Fibroblast of the aortic adventitia (primary cell): Measurements from ENCODE around the gene FAM222B. TPM values are rescaled to one million over a fixed set of nuclear protein-coding genes. Genes with fewer than 3 reads are reported as not detected.

Source experiments
- DNase-seq: peaks from one replicate; pipeline ENCODE4 v3.0.0-alpha.2; 2010; ENCODE audit warnings: low read depth
- H3K4me3 ChIP-seq: 2 replicates; pipeline ENCODE4 v1.5.1; 2011; ENCODE audit warnings: low read depth, mild to moderate bottlenecking, control low read depth, low read length, moderate library complexity
- total RNA-seq: library from RNA; depleted of rRNA; stranded (reverse); fragments of >200 nt; gene quantifications from 2 replicates; pipeline ENCODE4 v1.2.3, GENCODE V29; 2012; ENCODE audit warnings: low replicate concordance
- TF ChIP-seq, protein P1 (sequence below): IDR thresholded peaks from 2 replicates; pipeline ENCODE4 v1.5.1; 2011; ENCODE audit warnings: mild to moderate bottlenecking, low read length, control low read depth, inconsistent platforms; ENCODE audit not compliant: insufficient read depth

The FAM222B gene
- total RNA-seq, 1 donor: 7.0 TPM

DNA sequence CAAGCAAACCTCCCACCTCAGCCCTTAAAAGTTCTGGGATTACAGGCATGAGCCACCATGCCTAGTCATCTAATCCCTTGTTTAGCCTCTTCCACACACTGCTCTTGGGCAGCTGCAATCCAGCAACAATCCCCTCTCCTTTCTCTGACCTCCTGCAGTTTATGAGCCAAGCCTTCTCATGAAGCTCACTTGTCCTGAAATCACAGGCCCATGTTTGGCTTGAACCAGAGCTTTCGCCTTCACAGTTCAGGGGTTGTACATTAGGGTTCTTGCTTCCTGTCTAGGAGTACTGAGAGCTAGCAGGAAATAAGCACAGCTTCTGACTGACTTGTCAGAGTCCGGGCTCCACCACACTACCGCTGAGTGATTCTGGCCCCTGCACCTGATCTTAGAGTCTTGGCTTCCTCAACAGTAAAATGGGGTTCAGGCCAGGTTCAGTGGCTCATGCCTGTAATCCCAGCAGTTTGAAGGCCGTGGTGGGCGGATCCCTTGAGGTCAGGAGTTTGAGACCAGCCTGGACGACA, 28.5 kb upstream of the FAM222B start:
- DNase-seq: no peak
- TF ChIP-seq, protein P1, sequence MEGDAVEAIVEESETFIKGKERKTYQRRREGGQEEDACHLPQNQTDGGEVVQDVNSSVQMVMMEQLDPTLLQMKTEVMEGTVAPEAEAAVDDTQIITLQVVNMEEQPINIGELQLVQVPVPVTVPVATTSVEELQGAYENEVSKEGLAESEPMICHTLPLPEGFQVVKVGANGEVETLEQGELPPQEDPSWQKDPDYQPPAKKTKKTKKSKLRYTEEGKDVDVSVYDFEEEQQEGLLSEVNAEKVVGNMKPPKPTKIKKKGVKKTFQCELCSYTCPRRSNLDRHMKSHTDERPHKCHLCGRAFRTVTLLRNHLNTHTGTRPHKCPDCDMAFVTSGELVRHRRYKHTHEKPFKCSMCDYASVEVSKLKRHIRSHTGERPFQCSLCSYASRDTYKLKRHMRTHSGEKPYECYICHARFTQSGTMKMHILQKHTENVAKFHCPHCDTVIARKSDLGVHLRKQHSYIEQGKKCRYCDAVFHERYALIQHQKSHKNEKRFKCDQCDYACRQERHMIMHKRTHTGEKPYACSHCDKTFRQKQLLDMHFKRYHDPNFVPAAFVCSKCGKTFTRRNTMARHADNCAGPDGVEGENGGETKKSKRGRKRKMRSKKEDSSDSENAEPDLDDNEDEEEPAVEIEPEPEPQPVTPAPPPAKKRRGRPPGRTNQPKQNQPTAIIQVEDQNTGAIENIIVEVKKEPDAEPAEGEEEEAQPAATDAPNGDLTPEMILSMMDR: no peak
- H3K4me3 ChIP-seq: no peak overlapping the region

DNA sequence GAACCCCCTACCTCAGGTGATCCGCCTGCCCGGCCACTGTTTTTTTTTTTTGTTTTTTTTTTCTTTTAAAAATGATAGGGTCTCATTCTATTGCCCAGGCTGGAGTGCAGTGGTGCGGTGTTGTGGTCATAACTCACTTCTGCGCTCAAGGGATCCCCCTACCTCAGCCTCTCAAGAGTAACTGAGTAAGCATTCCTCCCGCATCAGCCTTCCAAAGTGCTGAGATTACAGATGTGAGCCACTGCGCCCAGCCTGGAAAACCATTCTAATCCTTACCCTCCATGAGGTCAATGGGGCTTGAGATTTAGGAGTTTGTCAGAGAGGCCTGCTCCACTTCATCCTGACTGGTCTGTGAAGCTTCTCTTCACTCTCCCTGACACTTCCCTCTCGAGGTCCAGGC, 24.7 kb upstream of the FAM222B start:
- TF ChIP-seq, protein P1: no peak
- DNase-seq: no peak
- H3K4me3 ChIP-seq: no peak overlapping the region

DNA sequence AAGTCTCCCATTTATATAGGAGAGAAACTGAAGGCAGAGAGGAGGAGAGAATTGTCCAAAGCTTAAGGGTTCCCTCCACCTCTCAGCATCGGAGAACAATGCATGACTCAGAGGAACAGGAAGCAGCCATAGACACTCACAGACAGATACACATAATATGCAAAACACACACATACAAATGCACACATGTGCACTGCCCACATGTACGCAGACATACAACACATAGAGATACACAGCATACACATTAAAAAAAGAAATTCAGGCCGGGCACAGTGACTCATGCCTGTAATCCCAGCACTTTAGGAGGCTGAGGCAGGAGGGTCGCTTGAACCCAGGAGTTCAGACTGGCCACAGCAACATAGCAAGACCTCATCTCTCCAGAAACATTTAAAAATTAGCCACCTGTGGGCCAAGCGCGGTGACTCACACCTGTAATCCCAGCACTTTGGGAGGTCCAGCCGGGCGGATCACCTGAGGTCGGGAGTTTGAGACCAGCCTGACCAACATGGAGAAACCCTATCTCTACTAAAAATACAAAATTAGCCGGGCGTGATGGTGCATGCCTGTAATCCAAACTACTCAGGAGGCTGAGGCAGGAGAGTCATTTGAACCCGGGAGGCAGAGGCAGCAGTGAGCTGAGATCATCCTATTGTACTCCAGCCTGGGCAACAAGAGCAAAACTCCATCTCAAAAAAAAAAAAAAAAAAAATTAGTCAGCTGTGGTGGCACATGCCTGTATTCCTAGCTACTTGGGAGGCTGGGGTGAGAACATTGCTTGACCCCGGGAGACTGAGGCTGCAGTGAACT, 23.6 kb upstream of the FAM222B start:
- peak; percentile 48 for DNase-seq
- no peak overlapping the region for H3K4me3 ChIP-seq
- TF ChIP-seq, protein P1: no peak

DNA sequence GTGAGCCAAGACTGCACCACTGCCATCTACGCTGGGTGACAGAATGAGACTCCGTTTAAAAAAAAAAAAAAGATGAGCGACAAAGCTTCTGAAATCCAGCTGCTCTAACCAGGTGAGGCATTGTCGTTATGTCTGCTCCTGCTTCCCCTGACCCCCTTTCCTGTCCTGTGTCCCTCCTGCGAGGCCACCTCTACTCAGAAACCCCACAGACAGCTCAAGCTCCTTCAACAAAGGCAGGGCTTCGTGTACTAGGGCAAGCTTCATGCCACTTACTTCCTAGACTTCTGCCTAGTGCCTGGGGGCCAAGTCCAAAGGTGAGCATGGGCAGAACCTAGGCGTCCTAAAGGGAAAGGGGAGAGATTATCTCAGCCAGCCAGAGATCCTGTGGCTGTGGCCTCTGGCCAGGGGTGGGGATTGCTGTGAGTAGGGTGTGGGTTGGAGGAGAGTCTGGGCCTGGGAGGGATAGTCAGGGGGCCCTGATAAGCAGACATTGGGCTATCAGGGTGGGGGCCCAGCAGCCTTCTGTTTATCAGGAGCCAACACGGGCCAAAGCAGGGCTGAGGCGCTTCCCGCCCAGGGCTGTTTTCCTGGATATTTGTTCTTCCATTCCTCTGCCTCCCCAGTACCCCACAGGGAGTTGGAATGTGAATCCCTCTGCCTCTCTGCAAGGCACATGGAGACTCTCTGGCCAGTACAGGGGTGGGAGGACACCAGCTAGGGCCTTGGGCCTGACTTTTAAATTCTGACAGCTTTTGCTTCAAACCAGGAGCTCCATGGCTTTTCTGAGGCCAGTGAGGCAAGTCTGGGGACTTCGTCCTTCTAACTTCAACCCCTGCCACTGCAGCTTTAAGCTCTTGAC, 22.6 kb upstream of the FAM222B start:
- TF ChIP-seq, protein P1: no peak
- no peak overlapping the region for H3K4me3 ChIP-seq
- DNase-seq: no peak

DNA sequence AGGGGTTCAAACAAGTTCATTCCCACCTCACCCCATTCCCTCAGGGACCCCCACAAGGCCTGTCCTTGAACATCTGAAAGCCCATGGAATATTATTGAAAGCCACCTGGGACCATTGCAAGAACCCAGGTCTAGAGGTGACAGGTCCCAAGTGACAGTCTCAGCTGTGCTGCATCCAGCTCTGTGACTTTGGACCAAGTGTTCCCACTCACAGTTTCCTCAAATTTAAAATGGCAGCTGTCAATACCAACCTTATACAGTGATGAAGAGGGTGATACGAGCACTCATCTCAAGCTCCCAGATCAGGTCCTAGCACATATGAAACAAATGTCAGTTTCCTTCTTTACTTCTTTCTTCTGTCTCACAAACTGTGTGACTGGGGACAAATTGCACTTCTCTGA, 21.4 kb upstream of the FAM222B start:
- H3K4me3 ChIP-seq: no peak overlapping the region
- TF ChIP-seq, protein P1: no peak
- no peak for DNase-seq

DNA sequence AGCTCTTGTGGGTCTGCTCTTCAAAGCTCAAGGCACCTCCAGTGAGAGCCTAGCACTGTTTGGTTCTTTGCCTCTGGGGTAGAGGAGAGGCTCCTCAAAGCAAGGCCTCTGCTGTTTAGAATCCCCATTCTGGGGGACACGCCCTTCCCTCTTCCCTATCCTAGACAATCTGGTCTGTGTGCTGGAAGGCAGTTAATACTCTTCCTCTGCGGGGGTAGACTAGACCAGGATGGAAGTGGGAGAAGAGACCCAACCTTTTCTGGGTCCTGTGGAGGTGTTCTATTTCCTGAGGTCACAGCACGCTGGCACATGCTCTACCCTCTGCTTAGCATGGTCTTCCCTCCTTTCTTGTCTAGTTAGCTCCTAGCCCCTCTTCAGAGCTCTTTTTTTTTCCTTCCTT, 20.0 kb upstream of the FAM222B start:
- H3K4me3 ChIP-seq: no peak overlapping the region
- no peak for DNase-seq
- TF ChIP-seq, protein P1: no peak
